OCI-LY3 (cell line): Measurements from ENCODE around the gene STK17A.

Experiments
- CTCF ChIP-seq: fragments of 200-600, 300-600 bp; sonication (generic); IDR thresholded peaks from 2 replicates; pipeline ENCODE4 v1.5.1; 2014; ENCODE audit warnings: antibody characterized with exemption, low read length, low read depth
- EZH2phosphoT487 ChIP-seq: fragments of 200-600 bp; shearing (Covaris generic); IDR thresholded peaks from 2 replicates; pipeline ENCODE4 v1.6.1; 2018; ENCODE audit warnings: antibody characterized with exemption, mixed run types, low read depth

DNA sequence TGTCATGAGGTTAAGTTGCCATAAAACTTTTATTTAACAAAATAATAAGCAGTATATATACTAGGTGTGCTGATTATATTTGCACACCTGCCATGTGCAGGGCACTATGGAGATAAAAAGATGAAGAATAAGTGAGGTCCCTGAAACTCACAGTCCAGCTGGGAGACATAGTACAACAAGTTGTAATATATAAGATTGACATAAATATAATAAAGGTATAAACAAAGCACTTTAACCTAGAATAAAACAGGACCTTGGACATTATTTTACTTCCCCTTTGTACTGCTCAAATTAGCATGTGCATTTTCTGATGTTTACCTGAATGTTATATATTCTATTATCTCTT lies 6.2 kb downstream of the STK17A start:
- TF ChIP-seq CTCF (no peak), EZH2phosphoT487 (no peak)
